H1 (cell line): ENCODE measurements around the gene TMPRSS2. TPM values are rescaled to one million over a fixed set of nuclear protein-coding genes. Genes with fewer than 3 reads are reported as not detected.

Experiments
- SIRT6 ChIP-seq: IDR thresholded peaks from one replicate; pipeline ENCODE4 v1.7.1; 2012; ENCODE audit warnings: low read length, inconsistent platforms
- SP1 ChIP-seq: IDR thresholded peaks from 2 replicates; pipeline ENCODE4 v1.6.1; 2011; ENCODE audit warnings: low read depth, low read length
- polyA plus RNA-seq, 7 experiments: library from polyadenylated mRNA; depleted of rRNA in 3 of 7; stranded (reverse) in 5 of 7; unstranded in 2 of 7; fragments of >200 nt in 5 of 7; fragments of 200-250 nt in 2 of 7; gene quantifications; 1 replicate in 5 of 7; 2 replicates in 1 of 7; 4 replicates in 1 of 7; pipeline versions ENCODE4 v1.2.1 to v1.2.3, GENCODE V29; 2011 to 2013; ENCODE audit warnings: missing spikeins in 2 of 7, mixed read lengths in 2 of 7
- total RNA-seq: library from RNA; stranded (reverse); fragmentation: NEBNext Ultra II Directional; extraction: Animal tissue kit (Norgen Biotek cat#: 25700); gene quantifications from 2 replicates; pipeline ENCODE4 v1.2.1, GENCODE V29; 2021
- TF ChIP-seq, protein P1 (sequence below): IDR thresholded peaks from 2 replicates; pipeline ENCODE4 v1.6.1; 2012; ENCODE audit warnings: inconsistent platforms
- TF ChIP-seq, protein P2 (sequence below): IDR thresholded peaks from 2 replicates; pipeline ENCODE4 v1.6.1; 2011; ENCODE audit warnings: low read depth, mild to moderate bottlenecking, low read length; ENCODE audit not compliant: insufficient read depth

TMPRSS2 gene
- total and polyA plus RNA-seq, 2 of the 8 experiments (the other 6 are each of a cell fraction or from before 2014, with no cell fraction given) = 9.2 to 11.0 TPM

DNA sequence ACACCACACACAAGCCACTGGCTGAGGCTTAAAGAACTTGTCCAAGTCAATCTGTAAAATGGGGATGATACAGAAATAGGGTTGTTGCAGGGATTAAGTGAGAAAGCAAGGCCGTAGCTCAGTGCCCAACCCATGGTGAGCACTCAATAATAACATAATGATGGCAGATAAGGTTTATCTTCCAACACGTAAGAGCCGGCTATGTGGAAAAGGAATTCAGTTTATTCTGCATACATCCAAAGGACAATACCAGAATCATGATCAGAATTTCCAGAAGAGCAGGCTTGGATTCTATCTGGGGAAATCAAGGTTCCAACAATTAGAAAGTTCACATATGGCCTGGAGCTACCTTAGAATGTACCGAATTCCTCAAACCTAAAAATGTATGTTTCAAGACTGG is 4.6 kb downstream of the TMPRSS2 start (continued):
- TF ChIP-seq, protein P1, sequence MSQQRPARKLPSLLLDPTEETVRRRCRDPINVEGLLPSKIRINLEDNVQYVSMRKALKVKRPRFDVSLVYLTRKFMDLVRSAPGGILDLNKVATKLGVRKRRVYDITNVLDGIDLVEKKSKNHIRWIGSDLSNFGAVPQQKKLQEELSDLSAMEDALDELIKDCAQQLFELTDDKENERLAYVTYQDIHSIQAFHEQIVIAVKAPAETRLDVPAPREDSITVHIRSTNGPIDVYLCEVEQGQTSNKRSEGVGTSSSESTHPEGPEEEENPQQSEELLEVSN = no peak
- TF ChIP-seq, protein P2, sequence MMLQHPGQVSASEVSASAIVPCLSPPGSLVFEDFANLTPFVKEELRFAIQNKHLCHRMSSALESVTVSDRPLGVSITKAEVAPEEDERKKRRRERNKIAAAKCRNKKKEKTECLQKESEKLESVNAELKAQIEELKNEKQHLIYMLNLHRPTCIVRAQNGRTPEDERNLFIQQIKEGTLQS = no peak
- TF ChIP-seq SIRT6 = no peak
- TF ChIP-seq SP1 = no peak
